Gastrocnemius medialis (tissue), 4 donors: Measurements from ENCODE around the gene CACNA2D3. TPM values are rescaled to one million over a fixed set of nuclear protein-coding genes. Genes with fewer than 3 reads are reported as not detected.
A peak's percentile ranks its signal among the peaks of the same experiment; 100 is the strongest.

Source experiments
- ATAC-seq, 2 donors: fragments of 150-250 bp; one replicate each; pipeline ENCODE4 v1.9.1; 2016
- DNase-seq, 2 donors: peaks; one replicate each; pipeline ENCODE4 v3.0.0-alpha.2; 2019
- H3K27ac ChIP-seq, 4 donors: fragments of 200-600 bp; sonication (generic); 1 replicate in 1 of 4; 2 replicates in 3 of 4; pipeline ENCODE4 v1.5.1; 2016 to 2018; ENCODE audit warnings: mild to moderate bottlenecking in 2 of 4, moderate library complexity in 1 of 4
- H3K27me3 ChIP-seq, 3 donors: fragments of 200-600 bp; sonication (generic) in 2 of 3; 1 replicate in 1 of 3; 2 replicates in 2 of 3; pipeline versions ENCODE4 v1.5.1 to v1.6.0; 2016 to 2019; ENCODE audit warnings: mild to moderate bottlenecking in 1 of 3, moderate library complexity in 1 of 3
- H3K36me3 ChIP-seq, 2 donors: fragments of 200-600 bp; sonication (generic) in 1 of 2; one replicate each; pipeline ENCODE4 v1.5.1; 2017 to 2018
- H3K4me1 ChIP-seq, 2 donors: fragments of 200-600 bp; sonication (generic) in 1 of 2; one replicate each; pipeline ENCODE4 v1.5.1; 2016 to 2017; ENCODE audit warnings: mild to moderate bottlenecking in 2 of 2
- H3K4me3 ChIP-seq, 4 donors: fragments of 200-600 bp; sonication (generic) in 3 of 4; 1 replicate in 1 of 4; 2 replicates in 3 of 4; pipeline ENCODE4 v1.5.1; 2016 to 2019; ENCODE audit warnings: mild to moderate bottlenecking in 2 of 4
- H3K9me3 ChIP-seq, 3 donors: fragments of 200-600 bp; sonication (generic) in 2 of 3; 1 replicate in 1 of 3; 2 replicates in 2 of 3; pipeline ENCODE4 v1.5.1; 2016 to 2019
- CTCF ChIP-seq, 5 experiments: fragments of 450-650 bp in 3 of 5; fragments of 200-600 bp in 2 of 5; sonication (generic) in 2 of 5; IDR thresholded peaks in 4 of 5; conservative IDR thresholded peaks in 1 of 5; 1 replicate in 4 of 5; 2 replicates in 1 of 5; pipeline ENCODE4 v1.5.1; 2016 to 2019; ENCODE audit warnings: antibody characterized with exemption in 5 of 5, mild to moderate bottlenecking in 3 of 5, moderate library complexity in 3 of 5
- POLR2A ChIP-seq, 2 donors: fragments of 450-650 bp; IDR thresholded peaks; one replicate each; pipeline ENCODE4 v1.6.1; 2017; ENCODE audit warnings: antibody characterized with exemption in 2 of 2, mild to moderate bottlenecking in 2 of 2, moderate library complexity in 2 of 2
- in situ Hi-C, 4 donors: fragments of 200-750 bp; cut with MboI; loops; one replicate each; pipeline versions ENCODE4 v1.15.0 to v1.8.0; 2017; ENCODE audit warnings: low sequenced_read_pairs in 4 of 4
- intact Hi-C: fragments of 100-400 bp; cut with DNase I; formaldehyde crosslinking; loops from one replicate; pipeline ENCODE4 v1.15.1; 2023; ENCODE audit warnings: low total_unique reads
- total RNA-seq, 4 donors: library from RNA; depleted of rRNA; stranded (reverse); fragments of >200 nt; gene quantifications; one replicate each; pipeline versions ENCODE4 v1.1.0 to v1.2.3, GENCODE V29; 2016

Gene CACNA2D3
- total RNA-seq, 4 donors from 2014 or later: 4.7 to 14.4 (median 7.1) TPM

DNA sequence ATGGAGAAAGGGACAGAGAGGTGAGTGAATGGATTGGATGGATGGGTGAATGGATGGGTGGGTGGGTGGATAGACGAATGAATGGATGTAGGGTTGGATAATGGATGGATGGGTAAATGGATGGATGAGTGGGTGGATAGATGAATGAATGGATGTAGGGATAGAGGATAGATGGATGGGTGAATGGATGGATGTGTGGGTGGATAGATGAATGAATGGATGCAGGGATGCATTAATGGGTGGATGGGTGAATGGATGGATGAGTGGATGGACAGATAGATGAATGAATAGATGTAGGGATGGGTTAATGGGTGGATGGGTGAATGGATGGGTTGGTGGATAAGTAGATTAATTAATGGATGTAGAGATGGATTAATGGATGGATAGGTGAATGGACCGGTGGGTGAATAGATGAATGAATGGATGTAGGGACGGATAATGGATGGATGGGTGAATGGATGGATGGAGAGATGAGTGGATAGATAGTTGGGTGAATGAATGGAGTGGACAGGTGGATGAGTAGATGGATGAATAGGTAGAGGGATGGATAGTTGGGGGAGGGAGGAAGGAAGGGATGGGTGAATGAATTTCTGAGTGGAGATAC is 28.6 kb downstream of the CACNA2D3 start:
- Histone ChIP-seq H3K4me3 (no peak overlapping the region), H3K9me3 (no peaks in the 10 kb centered on the region), H3K4me1 (peaks cover 4 to 11% of the 10 kb centered on the region in 2 donors), H3K27ac (no peak overlapping the region), H3K36me3 (no peaks in the 10 kb centered on the region), H3K27me3 (no peaks in the 10 kb centered on the region)
- in situ Hi-C loops (no loop called here), intact Hi-C loops (no loop called here)
- DNase-seq: no peak
- ATAC-seq: no peak
- no peak for TF ChIP-seq CTCF (IDR thresholded peaks at IDR 0.05 in 4 of 5, conservative IDR thresholded peaks at IDR 0.05 in 1 of 5)
- TF ChIP-seq POLR2A (IDR thresholded peaks at IDR 0.05): no peak

- H3K27me3 ChIP-seq: no peaks in the 10 kb centered on the region
- H3K4me1 ChIP-seq: peaks cover 0 to 12% of the 10 kb centered on the region in 2 donors
- in situ Hi-C loops: no loop called here
- TF ChIP-seq POLR2A (IDR thresholded peaks at IDR 0.05) (no peak), CTCF (IDR thresholded peaks at IDR 0.05 in 4 of 5, conservative IDR thresholded peaks at IDR 0.05 in 1 of 5) (no peak)
- H3K4me3 ChIP-seq: no peak overlapping the region
- ATAC-seq (no peak), DNase-seq (no peak)
- no peaks in the 10 kb centered on the region for H3K9me3 ChIP-seq
- no peaks in the 10 kb centered on the region for H3K36me3 ChIP-seq
- intact Hi-C loops: no loop called here
- H3K27ac ChIP-seq: no peak overlapping the region
Measured at GRCh38 chr3:54153477-54153876, 31.1 kb downstream of the CACNA2D3 start.

GRCh38 chr3:54157860-54158259 is 35.5 kb downstream of the CACNA2D3 start:
- no peaks in the 10 kb centered on the region for H3K36me3 ChIP-seq
- in situ Hi-C loops: no loop called here

DNA sequence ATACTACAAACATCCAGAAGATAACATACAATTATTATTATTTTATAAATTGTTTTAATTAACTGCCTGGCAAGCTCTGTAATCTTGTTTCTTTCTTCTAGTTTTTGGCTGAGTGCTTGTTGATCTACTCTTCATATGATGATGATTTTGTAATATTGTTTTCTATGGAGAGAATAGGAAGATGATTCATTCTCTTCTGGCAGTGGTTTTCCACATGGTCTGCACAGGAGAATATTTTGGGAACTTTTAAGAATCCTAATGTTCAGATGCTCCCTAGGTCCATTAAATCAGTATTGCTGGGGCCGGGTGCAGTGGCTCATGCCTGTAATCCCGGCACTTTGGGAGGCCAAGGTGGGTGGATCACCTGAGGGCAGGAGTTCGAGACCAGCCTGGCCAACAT is 37.6 kb downstream of the CACNA2D3 start:
- Histone ChIP-seq H3K36me3 (no peaks in the 10 kb centered on the region), H3K4me1 (peaks cover 0 to 13% of the 10 kb centered on the region in 2 donors), H3K27ac (no peak overlapping the region), H3K9me3 (no peaks in the 10 kb centered on the region), H3K4me3 (no peak overlapping the region), H3K27me3 (no peaks in the 10 kb centered on the region)
- TF ChIP-seq CTCF (IDR thresholded peaks at IDR 0.05 in 4 of 5, conservative IDR thresholded peaks at IDR 0.05 in 1 of 5) (no peak), POLR2A (IDR thresholded peaks at IDR 0.05) (no peak)
- intact Hi-C loops (no loop called here), in situ Hi-C loops (no loop called here)
- ATAC-seq: peak; percentile 58 to 91
- DNase-seq: no peak

More at GRCh38 chr3:54157860-54158259, 35.5 kb downstream of the CACNA2D3 start:
- H3K4me1 ChIP-seq: peaks cover 0 to 13% of the 10 kb centered on the region in 2 donors
- H3K9me3 ChIP-seq: no peaks in the 10 kb centered on the region
- no peak overlapping the region for H3K4me3 ChIP-seq
- TF ChIP-seq POLR2A (IDR thresholded peaks at IDR 0.05) (no peak), CTCF (IDR thresholded peaks at IDR 0.05 in 4 of 5, conservative IDR thresholded peaks at IDR 0.05 in 1 of 5) (no peak)
- H3K27ac ChIP-seq: no peak overlapping the region
- H3K27me3 ChIP-seq: no peaks in the 10 kb centered on the region
- no peak for ATAC-seq
- DNase-seq: no peak
- intact Hi-C loops: no loop called here

DNA sequence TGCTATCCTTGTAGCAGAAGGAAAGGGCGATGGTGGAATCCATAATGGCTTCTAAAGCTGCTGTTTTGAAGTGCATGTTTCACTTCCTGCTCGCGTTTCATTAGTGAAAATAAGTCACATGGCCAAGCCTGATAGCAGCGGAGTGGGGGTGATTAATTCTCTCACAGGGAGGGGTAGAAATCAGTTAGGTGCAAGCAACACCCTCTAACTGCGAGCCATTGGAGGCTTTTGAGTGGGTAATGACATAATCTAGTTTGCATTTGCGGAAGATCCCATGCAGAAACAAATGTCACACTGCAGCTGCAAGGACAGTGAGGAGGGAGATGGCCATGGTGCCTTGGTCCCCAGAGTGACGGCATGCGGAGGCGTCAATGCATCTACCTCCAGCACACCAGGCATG is 41.1 kb downstream of the CACNA2D3 start:
- H3K27me3 ChIP-seq: no peaks in the 10 kb centered on the region
- DNase-seq (no peak), ATAC-seq (no peak)
- in situ Hi-C loops: no loop called here
- no peak overlapping the region for H3K4me3 ChIP-seq
- H3K4me1 ChIP-seq: peaks cover 6 to 21% of the 10 kb centered on the region in 2 donors
- H3K9me3 ChIP-seq: no peaks in the 10 kb centered on the region
- H3K36me3 ChIP-seq: no peaks in the 10 kb centered on the region
- no peak overlapping the region for H3K27ac ChIP-seq
- intact Hi-C loops: no loop called here
- TF ChIP-seq POLR2A (IDR thresholded peaks at IDR 0.05): no peak
- no peak for TF ChIP-seq CTCF (IDR thresholded peaks at IDR 0.05 in 4 of 5, conservative IDR thresholded peaks at IDR 0.05 in 1 of 5)
